GM19043 (cell line): ENCODE data around the gene LRPAP1.
"Not testable (repeated sequence)": the region's sequence is repeated elsewhere in the genome, so short reads cannot be mapped to it uniquely, and the experiment has no call there.

Source experiments
- ATAC-seq: cut with Tn5 transposase; IDR thresholded peaks from one replicate; pipeline ENCODE4 v1.9.1; 2021; ENCODE audit warnings: low read depth; ENCODE audit not compliant: unreplicated experiment

Gene LRPAP1, protein sequence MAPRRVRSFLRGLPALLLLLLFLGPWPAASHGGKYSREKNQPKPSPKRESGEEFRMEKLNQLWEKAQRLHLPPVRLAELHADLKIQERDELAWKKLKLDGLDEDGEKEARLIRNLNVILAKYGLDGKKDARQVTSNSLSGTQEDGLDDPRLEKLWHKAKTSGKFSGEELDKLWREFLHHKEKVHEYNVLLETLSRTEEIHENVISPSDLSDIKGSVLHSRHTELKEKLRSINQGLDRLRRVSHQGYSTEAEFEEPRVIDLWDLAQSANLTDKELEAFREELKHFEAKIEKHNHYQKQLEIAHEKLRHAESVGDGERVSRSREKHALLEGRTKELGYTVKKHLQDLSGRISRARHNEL

DNA sequence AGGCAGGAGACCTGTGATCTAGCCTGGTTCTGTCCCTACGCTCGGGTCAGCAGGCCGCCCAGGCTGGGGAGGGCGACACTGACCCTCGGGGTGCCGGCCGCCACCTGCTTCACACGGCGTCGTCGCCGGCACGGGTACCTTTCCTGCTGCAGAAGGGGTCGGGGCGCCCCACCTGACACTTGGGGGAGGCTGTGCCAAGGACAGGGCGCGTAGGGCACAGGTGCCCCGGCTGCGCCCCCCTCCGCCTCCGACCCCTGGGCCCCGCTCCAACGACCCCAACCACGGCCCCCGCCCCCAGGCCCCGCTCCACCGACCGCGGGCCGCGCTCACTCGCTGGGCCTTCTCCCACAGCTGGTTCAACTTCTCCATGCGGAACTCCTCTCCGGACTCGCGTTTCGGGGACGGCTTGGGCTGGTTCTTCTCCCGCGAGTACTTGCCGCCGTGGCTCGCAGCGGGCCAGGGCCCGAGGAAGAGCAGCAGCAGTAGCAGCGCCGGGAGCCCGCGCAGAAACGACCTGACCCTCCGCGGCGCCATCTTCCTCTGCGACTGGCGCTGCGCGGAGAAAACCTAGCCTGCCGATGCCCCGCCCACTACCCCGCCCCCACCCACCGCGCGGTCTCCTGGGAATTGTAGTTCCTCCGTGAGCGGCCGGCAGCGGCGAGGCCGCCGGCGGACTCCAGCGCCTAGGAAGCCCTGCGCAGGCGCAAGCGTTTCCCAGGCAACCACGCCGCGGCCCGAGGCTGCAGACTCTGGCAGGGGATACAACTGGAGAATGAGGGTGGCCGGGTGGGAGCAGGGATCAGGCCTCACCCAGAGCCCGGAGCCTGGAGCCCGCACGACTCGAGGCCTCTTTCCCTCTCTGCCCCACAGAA, at the start of gene LRPAP1:
TSS of gene LRPAP1 (minus strand) at position 544 of the 872 bp plus-strand sequence. CDS start at position 534, 10 bp downstream.
- peak; percentile 73 for ATAC-seq

GRCh38 chr4:3581334-3582090, 49.3 kb upstream of the LRPAP1 start:
- not testable (repeated sequence) for ATAC-seq

DNA sequence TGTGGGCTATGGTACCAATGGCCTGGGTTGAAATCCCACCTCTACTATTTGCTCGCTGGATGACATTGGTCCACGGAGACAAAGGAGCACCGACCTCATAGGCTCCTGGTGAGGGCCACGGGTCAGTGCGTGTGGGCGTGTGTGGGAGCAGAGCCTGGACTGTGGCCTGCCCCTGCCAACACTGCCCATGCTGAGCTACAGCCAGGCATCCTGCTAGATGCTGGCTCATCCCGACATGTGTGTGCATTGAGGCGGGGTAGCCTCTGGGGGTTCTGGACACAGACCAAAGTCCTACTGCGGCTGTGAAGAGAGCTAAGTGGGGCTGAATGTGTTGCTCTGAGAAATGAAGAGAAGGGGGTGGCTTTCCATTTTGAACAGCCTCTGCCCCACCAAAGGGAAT, 48.6 kb upstream of the LRPAP1 start:
- not testable (repeated sequence) for ATAC-seq

- not testable (repeated sequence) for ATAC-seq
Observed at GRCh38 chr4:3578527-3579144, 46.4 kb upstream of the LRPAP1 start.

GRCh38 chr4:3578052-3578451, 45.8 kb upstream of the LRPAP1 start:
- ATAC-seq: not testable (repeated sequence)

DNA sequence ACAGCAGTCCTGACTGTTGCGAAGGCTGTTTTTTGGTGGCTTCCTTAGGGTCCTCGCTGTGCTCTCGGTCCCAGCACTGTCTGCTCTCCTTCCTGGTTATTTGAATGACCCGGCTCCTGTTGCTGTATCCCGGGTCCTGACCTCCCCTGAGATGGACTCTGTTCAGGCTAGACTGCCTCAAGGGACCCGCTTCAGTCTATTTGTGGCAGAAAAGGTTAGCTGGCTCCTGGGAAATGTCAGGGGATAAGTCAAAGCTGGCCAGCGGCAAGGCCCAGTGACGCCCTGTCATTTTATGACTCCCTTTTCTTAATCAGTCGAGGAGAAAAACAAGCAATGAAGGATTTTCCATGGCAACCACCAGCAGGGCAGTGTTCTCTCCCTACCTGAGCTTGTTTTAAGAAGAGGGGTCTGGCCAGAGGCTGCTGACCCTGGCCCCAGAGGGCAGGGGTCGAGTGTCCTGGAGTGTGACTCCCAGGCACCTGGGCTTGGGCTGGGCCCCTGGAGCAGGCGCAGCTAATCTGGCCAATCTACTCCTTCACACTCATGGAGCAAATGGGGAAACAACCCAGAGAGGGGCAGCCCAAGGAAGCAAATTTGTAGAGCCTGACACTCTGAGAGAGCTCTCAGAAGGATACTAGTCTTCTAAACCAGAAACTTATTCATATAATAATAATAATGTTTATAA, 45.1 kb upstream of the LRPAP1 start:
- not testable (repeated sequence) for ATAC-seq

GRCh38 chr4:3576533-3577207, 44.4 kb upstream of the LRPAP1 start:
- ATAC-seq: not testable (repeated sequence)

DNA sequence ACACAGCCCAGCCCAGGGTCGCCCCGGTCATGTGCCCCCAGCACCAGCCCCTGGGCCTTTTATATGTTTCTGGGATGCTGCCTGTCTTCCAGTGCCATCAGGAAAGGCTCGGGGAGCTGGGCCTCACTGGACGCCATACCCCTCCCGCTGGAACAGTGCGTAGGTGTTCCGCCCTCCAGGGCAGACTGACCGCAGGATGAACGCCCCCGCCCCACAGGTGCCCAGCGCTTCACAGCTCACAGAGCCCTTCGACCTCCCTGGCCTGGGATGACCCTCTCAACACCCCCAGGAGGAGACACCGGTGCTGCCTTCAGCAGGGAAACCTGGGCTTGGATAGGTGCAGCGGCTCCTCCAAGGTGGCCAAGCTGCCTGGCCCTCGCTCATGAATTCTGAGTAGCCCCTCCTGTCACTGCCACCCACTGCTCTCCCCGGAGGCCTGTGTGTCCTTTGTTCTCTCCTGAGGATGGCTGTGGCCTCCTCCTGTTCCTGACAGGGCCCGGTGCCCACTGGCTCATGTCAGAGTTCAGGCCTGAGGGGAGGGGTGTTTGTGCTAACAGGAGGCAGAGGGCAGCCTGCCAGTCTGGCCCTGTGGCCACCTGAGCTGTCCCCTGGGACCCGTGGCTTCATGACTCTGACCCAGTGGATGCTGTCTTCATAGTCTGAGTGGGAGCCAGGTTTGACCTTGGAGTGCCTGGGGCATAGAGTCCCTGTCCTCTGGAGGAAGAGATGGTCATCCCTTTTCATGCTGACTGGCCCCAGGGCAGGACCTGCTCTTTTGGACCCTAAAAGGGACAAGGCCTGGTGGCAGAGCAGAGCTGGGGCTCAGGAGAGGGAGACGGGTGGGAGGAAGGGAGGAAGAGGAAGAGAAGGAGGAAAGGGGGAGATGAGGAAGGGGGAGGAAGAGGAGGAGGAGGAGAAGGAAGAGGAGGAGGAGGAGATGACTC, 43.5 kb upstream of the LRPAP1 start:
- ATAC-seq: not testable (repeated sequence)

GRCh38 chr4:3574865-3575264, 42.6 kb upstream of the LRPAP1 start:
- ATAC-seq: not testable (repeated sequence)

- ATAC-seq: not testable (repeated sequence)
Observed at GRCh38 chr4:3574346-3574745, 42.1 kb upstream of the LRPAP1 start.

DNA sequence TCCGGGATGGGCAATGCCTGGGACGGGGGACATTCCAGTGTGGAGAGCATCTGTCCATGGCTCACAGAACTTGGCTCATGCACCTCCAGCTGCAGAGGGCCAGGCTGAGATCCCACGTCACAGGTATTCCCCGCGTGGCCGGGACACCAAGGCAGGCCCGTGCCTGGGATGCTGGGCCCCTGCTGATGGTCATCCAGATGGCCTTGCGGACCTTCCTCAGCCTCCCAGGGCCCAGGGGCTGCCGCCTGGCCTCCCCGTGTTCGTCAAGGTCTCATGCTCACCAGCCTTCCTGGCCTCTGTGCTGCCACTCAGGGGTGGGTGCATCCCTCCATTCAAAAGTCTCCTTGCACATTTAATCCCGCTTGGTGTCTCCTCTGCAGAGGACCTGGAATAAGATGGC, 40.9 kb upstream of the LRPAP1 start:
- ATAC-seq: no peak

DNA sequence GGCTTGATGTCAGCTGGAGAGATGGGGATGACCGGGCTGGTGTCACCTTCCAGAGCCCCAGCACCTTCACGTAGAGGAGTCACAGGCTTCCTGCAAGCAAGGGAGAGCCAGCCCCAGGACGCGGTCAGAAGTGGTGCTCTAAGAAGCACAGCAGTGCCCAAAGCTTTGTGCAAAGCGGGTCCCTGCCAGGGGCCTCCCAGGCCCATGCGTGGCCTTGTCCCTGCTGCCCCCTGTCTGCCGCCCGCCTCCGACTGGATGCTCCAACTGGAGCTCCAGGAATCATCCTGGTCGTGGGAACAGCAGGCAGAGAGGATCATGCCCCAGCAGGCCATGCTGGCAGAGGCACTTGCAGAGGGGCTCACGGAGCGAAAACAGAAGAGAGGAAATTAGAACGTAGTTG, 40.1 kb upstream of the LRPAP1 start:
- no peak for ATAC-seq

- ATAC-seq: no peak
Observed at GRCh38 chr4:3571921-3572320, 39.7 kb upstream of the LRPAP1 start.

GRCh38 chr4:3570923-3571322, 38.7 kb upstream of the LRPAP1 start:
- not testable (repeated sequence) for ATAC-seq

GRCh38 chr4:3569611-3570010, 37.4 kb upstream of the LRPAP1 start:
- ATAC-seq: not testable (repeated sequence)

GRCh38 chr4:3566701-3567100, 34.5 kb upstream of the LRPAP1 start:
- ATAC-seq: not testable (repeated sequence)

DNA sequence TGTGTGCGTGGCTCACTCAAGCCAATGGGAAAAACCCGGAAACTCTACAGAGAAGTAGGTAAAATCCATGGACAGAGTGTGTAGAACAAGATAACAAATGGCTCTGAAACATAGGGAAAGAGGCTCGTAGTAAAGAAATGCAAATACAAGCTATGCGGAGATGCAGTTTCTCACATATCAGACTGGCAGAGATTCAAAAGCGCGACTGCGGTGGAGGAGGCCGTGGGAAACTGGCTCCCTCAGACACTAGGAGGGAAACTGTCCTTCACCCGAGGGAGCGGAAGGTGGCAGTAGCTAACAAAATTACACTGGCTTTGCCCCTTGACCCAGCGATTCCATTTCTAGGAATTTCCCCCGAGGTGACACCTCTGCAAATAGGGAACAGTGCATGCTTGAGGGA, 34.1 kb upstream of the LRPAP1 start:
- ATAC-seq: not testable (repeated sequence)

DNA sequence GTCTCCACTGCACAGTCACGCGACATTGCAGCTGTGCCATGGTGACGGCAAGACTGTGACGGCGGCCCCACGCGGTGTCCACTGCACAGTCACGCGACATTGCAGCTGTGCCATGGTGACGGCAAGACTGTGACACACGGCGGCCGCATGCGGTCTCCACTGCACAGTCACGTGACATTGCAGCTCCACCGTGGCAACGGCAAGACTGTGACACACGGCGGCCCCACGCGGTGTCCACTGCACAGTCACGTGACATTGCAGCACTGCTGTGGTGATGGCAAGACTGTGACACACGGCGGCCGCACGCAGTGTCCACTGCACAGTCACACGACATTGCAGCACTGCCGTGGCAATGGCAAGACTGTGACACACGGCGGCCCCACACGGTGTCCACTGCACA, 32.7 kb upstream of the LRPAP1 start:
- ATAC-seq: not testable (repeated sequence)
